GM20431 (cell line): ENCODE results near the gene FILIP1L.

Experiments
- in situ Hi-C: fragments of 300-500 bp; cut with MseI, MboI; formaldehyde crosslinking; loops from one replicate; pipeline ENCODE4 v1.15.0; 2020; ENCODE audit warnings: low sequenced_read_pairs; ENCODE audit not compliant: unreplicated experiment

Gene FILIP1L

DNA sequence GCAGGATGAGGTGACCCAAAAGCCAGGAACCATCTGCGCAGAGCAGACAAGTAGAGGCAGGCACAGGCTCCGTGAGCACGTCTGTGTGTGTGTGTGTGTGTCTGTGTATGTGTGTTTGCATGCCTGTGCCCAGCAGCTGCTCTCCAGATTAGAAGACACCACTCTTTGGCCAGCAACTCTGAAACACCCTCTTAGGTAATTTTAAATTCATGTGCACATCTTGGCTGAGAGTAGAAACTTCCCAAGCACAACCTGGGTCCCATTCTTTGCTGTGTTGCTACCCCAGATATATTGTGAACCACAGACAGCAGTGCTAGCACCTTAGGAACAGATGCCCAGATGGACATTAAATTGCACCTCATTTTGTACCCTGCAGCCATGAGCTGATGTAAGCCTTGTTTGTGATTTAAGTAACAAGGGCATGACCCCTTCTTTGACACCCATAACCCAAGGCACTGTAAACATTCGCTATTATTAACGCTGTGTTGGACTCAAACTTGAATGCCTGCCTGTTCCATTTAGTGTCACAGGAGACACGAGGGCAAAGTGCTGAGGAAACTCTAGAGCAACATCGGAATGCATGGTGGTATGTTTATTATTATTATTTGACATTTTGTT lies at the start of gene FILIP1L:
Gene FILIP1L (minus strand): TSS at position 89 of the 618 bp plus-strand sequence.
- in situ Hi-C loops = no loop called here

DNA sequence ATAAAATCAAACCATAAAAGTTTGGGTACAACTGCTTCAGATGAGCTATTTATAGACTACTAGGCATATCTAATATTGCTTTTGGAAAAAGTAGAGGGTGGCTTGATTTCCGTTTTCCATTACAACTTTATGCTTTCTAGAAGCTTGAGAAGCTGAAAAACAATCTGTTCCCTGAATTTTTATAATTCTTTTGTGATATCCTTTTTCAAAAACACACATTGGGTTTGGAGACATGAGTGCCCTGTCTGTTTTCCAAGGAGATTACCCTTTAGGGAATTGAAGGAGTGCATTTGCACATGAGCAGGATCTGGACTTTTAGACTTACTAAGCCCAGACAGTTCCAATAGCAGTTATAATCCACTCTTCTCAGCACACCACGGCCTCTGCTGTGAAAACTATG lies 49.5 kb upstream of the FILIP1L start:
- in situ Hi-C loops = no loop called here

DNA sequence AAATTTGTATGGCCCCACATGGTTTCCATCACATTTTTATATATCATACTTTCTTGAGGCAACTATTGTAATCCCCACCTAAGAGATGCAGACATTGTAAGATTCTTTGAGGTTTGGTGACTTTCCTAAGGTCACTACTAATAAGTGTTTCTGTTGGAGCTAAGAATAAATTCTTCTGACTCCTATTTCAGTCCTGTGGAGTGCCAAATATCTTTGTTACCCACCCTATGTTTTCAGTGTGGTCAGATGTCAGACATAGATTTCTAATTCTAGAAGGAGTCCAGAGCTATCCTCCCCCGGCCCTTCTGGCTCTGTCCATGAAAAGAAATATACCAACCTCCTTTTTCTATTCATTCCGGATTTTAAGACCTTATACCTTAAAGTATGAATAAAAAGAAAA lies 46.2 kb upstream of the FILIP1L start:
- in situ Hi-C loops = no loop called here

DNA sequence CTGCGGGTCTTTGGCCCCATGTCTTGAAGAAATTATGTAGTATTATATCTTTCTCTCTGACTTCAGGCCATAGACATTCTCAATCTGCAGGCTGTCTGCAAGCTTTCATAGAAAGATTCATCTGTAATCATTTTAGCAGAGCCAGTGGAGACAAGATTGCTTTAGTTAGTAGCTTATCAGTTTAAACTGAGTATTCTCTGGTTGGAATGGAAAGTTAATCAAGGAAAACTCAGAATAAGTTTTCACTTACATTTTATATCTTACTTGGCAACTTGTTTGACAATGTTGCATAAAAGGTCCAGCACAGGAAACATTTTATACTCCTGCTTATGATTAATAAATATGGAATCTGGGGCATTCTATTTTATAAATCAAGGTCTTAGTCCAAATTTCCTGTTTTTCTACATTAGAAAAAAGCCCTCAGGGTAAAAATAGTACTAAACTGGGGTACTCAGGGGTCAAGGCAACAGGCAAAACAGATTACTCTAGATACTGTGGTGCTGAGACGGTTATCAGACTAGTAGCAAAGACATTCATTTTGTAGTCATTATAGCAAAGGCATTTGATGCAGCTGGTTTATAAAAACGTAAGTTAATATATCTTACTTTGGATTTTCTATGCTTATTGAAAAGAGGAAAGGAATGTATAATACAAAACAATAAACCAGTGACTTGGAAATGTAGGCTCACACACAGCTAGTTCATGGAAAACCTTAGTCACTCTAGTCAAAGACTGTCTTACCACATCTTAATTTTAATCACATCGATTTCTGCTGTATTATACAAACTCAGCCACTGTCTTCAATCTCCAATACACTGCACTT lies 45.2 kb upstream of the FILIP1L start:
- in situ Hi-C loops = no loop called here

DNA sequence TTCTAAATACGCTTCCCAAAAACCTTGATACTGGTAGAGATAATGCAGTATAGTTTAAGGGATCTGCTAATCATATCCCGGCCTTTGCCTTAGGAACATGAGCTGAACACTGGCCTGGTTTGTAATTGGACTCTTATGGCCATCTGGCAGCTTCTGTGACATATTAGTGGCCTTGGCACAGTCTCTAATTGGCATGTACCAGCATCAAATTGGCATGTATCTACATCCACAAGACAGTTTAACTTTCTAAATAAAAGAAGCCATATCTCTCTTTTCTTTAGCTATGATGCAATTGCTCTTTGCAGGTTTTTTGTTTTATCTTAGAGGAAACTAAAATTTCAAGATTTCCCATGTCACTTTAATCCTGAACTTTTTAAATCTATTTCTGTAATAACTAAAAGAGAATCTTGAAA lies 44.6 kb upstream of the FILIP1L start:
- in situ Hi-C loops = no loop called here

DNA sequence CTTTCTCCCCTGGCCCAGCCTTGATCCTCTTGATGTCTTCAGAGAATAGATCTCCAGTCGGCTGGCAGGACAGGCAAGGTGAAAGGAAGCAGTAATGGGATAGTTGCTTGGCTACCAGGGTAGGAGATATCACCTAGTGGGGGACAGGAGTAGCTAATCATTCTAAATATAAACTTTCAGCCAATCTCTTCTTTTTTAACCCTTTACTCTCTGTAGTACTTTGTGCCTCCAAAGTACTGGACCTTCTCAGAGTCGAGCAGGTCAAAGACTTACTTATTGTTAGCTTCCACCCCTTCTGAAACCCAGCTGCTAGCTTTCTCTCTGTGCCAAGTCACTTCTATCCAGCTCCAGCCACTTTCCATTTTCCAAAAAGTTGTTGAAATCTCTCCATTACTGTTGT lies 43.4 kb upstream of the FILIP1L start:
- in situ Hi-C loops = no loop called here

DNA sequence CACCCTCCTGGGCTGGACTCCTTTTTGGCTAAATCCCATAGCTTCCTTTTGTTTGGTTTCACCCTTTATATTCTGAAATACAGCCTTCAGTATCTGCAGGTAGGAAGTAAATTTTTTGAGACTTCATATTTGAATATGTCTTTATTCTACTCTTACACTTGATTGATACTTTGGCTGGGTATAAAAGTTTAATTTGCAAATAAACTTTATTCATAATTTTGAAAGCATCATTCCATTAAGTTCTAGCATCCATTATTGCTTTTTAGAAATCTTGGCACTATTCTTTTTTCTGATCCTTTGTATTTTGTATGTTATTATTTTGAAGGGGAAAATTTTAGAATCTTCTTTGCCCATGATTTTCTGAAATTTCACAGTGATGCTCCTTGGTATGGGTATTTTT lies 41.3 kb upstream of the FILIP1L start:
- in situ Hi-C loops = no loop called here

DNA sequence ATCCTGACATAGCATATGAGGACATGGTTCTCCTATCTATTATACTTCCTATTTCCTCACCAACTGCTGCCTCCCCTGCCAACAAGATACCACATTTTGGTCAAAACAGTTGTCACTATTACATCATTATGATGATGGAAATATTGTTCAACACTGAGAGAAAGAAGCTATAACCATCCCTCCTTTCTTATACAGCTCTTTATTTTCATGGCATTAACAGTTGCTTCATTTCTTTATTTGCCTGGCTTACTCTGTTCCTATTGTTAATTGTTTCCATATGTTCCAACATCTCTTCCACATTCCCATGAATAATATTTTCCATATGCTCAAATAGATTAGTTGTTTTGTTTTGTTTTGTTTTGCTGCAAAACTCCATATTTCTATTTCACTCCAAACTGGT lies 40.8 kb upstream of the FILIP1L start:
- in situ Hi-C loops = no loop called here

DNA sequence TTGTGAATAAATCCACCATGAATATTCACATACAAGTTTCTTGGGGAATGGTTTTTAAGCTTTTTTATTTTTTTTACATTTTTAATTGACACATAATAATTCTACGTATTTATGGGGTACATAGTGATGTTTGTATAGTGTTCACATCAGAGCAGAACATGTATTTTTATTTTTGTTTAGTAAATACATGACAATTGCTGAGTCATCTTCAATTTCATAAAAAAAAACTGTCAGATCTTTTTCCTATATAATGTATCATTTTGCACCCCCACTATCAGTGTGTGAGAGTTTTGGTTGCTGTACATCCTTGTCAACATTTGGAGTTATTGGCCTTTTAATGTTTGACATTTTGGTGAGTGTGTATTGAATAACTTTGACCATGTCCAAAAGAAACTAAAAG lies 39.9 kb upstream of the FILIP1L start:
- in situ Hi-C loops = no loop called here

DNA sequence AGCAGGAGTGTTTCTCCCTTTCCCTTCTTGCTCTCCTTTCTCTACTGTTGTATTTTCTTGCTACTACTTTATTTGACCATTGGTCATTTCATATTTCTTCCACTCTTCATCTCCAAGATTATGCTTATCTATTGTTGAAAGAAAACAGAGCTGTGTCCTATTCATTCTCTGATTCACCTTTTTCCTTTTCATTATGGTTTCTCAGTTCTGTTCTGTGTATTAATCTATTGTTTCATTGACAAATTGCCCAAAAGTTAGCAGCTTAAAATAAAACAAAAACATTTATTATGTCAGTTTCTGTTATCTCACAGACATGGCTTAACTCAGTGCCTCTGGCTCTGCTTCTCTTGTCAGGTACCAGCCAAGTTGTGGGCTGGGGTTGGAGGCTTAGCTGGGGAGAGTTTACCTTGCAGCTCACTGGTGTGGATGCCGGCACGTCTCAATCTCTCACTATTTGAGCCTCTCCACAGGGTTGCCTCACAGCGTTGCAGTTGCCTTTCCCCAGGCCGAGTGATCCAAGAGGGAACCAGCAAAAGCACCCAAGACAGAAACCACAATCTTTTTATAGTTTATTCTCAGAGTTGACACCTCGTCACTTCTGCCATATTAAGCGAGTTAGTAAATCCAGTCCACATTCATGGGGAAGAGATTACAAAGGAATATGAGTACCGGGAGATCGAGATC lies 36.9 kb upstream of the FILIP1L start:
- in situ Hi-C loops = no loop called here

DNA sequence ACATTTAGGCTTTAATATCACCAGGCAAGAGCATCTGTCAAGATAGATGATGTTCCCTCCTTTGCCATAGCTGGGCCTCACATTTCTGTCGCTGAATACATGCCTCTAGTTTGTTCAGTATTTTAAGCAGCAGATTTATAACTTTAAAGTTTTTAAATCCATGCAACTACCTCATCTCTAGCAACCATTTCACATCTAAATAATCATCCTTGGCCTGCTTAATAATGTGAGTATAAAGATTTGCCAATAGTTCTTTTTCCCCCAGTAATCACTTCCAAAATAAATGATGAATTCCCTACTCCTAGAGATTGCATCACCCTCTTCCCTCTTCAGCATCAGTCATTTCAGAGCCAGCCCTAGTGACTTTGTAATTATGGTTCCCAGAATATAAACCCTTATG lies 36.2 kb upstream of the FILIP1L start:
- in situ Hi-C loops = no loop called here

DNA sequence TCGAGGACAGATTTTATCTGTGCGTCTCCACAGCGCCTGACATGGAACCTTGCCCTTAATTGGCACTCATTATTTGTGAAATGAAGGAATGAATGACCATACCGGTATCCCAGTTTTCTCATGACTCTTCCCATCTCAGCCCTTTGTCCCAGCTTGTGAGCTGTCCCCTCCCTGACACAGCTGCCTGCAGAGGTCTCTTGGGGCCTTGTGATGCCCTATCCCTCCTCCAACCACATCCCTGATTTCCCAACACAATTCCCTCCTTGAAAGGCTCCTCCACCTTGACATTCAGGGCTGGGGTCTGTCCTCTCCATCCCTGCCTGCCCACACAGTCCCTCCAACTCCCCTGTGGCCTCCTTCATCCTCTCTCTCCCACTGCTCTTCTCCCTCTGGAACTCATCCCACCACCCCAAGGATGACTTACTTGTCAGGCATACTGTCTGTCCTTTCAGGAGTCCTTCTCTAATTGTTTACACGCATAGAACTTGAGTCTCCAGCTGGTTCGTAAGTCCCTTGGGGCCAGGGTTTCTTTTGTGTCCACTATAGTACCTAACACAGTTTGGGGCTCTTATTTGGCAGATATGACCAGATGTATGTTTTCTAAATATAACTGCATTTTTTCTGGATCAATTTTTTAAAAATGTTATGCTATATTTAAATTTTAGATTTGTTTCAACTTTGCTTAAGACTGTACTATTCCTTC lies 35.6 kb upstream of the FILIP1L start:
- in situ Hi-C loops = no loop called here

DNA sequence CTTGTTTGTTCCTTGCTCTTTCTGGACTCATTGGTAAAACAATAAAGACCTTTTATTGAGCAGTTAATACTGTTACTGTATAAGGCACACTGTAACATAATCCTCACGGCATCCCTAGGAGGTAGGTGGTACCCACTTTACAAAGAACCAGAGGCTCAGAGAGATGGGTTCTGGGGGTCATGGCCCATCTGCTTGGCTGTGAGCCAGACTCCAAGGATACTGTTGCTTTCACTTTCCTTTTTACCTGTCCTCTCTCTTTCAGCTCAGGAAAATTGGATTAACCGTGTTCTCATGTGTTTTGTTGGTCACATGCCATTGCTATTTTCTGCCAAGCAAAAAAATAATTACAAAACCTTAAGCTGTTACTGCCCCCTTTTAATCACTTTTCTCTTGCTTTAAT lies 34.8 kb upstream of the FILIP1L start:
- in situ Hi-C loops = no loop called here

DNA sequence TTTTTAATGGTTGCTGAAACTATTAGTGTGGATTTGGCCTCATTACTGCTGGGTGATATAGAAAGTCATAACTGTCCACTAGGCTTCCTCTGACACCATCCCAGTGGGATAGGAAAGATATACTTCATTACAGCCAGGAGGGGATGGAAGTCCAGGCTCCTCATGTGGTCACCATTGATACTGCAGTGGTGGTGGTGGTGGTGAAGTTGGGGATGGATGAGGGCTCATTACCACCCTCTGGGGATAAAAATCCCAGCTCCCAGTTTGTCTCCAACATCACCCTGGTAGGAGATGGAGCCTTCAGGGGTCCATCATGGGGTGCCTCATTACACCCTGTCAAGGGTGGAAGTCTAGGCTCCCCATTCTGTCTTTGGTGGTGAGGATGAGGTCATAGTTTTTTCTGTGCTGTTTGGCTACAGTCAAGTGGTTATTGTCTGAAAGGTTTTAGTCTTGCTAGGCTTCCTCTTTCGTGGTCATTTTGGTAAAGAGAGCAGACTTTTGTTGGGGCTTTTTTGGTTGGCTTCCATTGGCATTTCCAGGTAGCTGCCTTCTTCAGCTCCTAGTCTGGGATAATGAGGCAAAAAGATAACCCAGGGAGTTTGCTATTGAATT lies 30.1 kb upstream of the FILIP1L start:
- in situ Hi-C loops = no loop called here

DNA sequence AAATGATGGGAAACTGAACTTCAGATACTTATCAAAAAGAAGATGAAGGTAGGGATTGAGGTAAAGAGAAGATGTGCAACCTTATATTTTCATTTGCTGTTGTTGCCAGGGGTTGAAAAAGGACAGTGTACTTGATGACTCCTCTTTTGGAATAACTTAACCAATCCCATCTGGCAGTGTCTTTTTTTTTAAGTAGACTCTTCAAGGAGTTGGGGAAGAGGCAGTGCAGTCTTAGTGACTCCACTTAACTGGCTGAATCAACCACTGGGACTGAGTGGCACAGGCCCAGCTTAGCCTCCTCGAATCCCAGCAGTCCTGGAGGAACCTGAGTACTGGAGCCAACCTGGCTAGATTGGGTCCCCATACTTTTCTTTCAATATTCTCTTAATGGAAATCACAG lies 27.3 kb upstream of the FILIP1L start:
- in situ Hi-C loops = no loop called here

DNA sequence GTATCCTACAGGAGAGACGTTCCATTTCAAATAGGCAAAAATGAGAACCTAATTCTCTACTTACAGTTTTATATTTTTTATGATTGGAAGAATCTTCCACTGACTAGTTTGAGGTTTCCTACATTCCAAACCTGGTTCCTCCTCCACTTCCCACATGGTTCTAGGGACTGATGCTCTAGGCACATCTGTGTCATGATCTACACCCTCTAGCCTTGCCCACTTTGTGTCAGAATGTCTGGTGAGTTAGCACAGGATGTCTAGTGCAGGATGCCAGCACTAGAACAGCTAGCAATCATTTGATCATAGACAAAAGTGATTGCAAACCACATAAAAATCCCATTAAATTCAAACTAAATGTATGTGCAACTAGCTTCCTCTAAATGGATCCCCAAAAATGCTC lies 26.7 kb upstream of the FILIP1L start:
- in situ Hi-C loops = no loop called here

DNA sequence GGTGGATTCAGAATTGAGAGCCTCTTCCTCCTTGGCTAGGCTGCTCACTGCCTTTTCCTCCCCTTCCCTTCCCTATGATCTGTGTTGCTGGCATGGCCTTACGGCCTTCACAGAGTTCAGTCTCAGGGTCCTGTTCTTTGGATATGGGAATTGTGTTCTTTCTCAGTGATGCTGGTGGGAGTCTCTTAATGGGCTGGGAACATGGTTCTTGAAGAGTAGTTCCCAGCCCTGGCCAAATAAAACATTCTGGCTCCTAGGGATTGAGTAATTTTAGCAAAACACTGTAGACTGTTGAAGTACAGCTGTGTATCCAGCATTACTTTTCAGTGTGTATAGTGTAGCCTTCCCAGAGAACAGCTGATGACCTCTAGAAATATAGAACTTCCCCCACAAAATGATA lies 22.6 kb upstream of the FILIP1L start:
- in situ Hi-C loops = no loop called here

DNA sequence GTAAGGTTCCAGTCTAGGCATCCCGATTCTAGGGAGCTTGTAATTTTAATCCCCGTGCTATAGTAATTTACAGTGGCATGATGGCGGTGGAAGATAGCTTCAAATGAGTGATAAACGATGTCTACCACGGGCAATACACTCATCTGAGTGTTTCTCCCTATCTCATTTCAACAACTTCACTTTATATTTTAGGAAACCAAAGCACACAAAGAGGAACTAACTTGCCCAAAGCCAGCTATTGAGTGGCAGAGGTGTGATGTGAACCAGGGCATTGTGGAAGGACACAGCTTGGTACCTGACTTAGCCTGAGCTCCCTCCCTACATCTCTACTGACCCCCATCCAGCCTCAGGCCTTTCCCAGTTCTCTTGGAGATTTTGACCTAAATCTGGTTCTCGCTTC lies 16.9 kb upstream of the FILIP1L start:
- in situ Hi-C loops = no loop called here

DNA sequence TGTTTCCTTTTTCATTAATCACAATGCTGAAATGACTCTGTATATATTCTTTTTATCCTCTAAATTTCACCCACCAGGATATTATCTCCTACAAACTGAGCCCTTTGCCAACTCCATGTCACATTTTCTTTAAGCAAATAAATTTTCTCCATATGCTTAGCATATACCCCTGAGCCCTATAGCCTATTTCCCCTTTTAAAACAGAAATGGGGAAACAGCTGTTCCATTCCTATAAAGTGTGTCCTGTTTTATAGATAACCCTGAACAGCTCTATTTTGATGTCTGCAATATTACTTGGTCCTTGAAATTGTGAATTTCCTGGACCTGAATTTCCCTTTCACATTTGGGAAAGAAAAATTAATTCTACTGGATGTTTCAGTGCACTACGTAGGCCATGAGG lies 15.6 kb upstream of the FILIP1L start:
- in situ Hi-C loops = no loop called here

DNA sequence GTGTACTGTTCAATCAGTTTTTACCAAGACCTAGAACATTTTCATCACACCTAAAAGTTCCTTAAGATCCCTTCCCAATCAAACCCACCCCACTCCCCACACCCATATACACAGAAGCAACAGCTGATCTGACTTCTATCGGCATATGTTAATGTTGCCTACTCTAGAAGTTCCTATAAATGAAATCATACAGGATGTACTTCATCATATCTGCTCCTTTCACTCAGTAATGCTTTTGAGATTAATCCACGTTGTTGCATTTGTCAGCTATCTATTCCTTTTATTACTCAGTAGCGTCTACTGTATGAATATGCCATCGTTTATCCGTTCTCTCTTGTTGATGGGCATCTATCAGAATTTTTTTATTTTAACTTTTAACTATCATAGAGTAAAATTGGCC lies 14.3 kb upstream of the FILIP1L start:
- in situ Hi-C loops = no loop called here
